Transverse colon (tissue), 4 donors: Measurements from ENCODE around the gene HMGCS1. TPM values are rescaled to one million over a fixed set of nuclear protein-coding genes. Genes with fewer than 3 reads are reported as not detected.

ENCODE experiments used
- DNase-seq: peaks from one replicate; pipeline ENCODE4 v3.0.0-alpha.2; 2019
- H3K27ac ChIP-seq, 4 donors: fragments of 200-600 bp; sonication (generic); 2 replicates each; pipeline ENCODE4 v1.5.1; 2016 to 2018; ENCODE audit warnings: inconsistent platforms in 4 of 4
- H3K27me3 ChIP-seq: fragments of 200-600 bp; sonication (generic); 2 replicates; pipeline ENCODE4 v1.5.1; 2017; ENCODE audit warnings: inconsistent platforms
- H3K36me3 ChIP-seq, 4 donors: fragments of 200-600 bp; sonication (generic); 2 replicates each; pipeline ENCODE4 v1.5.1; 2017 to 2019; ENCODE audit warnings: inconsistent platforms in 4 of 4
- H3K4me1 ChIP-seq, 4 donors: fragments of 200-600 bp; sonication (generic); 2 replicates each; pipeline ENCODE4 v1.5.1; 2017 to 2020; ENCODE audit warnings: inconsistent platforms in 4 of 4
- H3K4me3 ChIP-seq, 4 donors: fragments of 200-600 bp; sonication (generic); 1 replicate in 1 of 4; 2 replicates in 3 of 4; pipeline versions ENCODE4 v1.5.1 to v1.6.1; 2017 to 2019; ENCODE audit warnings: inconsistent platforms in 4 of 4
- H3K9me3 ChIP-seq, 2 donors: fragments of 200-600 bp; sonication (generic); 2 replicates each; pipeline ENCODE4 v1.5.1; 2017 to 2019; ENCODE audit warnings: inconsistent platforms in 2 of 2
- CTCF ChIP-seq, 5 experiments: fragments of 200-600 bp in 3 of 5; fragments of 450-650 bp in 2 of 5; sonication (generic) in 3 of 5; IDR thresholded peaks; 1 replicate in 2 of 5; 2 replicates in 3 of 5; pipeline ENCODE4 v1.5.1; 2016 to 2017; ENCODE audit warnings: antibody characterized with exemption in 5 of 5, inconsistent platforms in 3 of 5, mild to moderate bottlenecking in 2 of 5, moderate library complexity in 1 of 5
- EP300 ChIP-seq: sonication (generic); formaldehyde crosslinking; IDR thresholded peaks from one replicate; pipeline ENCODE4 v1.6.1; 2017; ENCODE audit warnings: antibody characterized with exemption, low read depth
- POLR2A ChIP-seq: fragments of 450-650 bp; IDR thresholded peaks from one replicate; pipeline ENCODE4 v1.6.1; 2016; ENCODE audit warnings: antibody characterized with exemption, mild to moderate bottlenecking, moderate library complexity
- POLR2AphosphoS5 ChIP-seq, 3 donors: sonication (generic); formaldehyde crosslinking; IDR thresholded peaks; one replicate each; pipeline ENCODE4 v1.6.1; 2016; ENCODE audit warnings: antibody characterized with exemption in 3 of 3
- WGBS, 2 donors: methylation state at CpG; one replicate each; pipeline ENCODE4 v1.1.5; 2018; ENCODE audit warnings: low coverage in 1 of 2; 5-methylcytosine and 5-hydroxymethylcytosine counted together
- in situ Hi-C, 4 donors: fragments of 200-750 bp; cut with MboI; loops; one replicate each; pipeline versions ENCODE4 v1.15.0 to v1.15.1; 2017; ENCODE audit warnings: low sequenced_read_pairs in 3 of 4, low pct_ligation_motif_present in 1 of 4, low pct_unique_long_range_greater_than_20kb in 1 of 4
- intact Hi-C: fragments of 100-400 bp; cut with DNase I; formaldehyde crosslinking; loops from one replicate; pipeline ENCODE4 v1.15.1; 2023; ENCODE audit warnings: low total_unique reads
- total RNA-seq, 4 donors: library from RNA; depleted of rRNA; stranded (reverse); fragments of >200 nt; gene quantifications; one replicate each; pipeline ENCODE4 v1.1.0, GENCODE V29; 2016

Gene HMGCS1
- total RNA-seq, 4 donors from 2014 or later: 16.9 to 51.4 (median 41.8) TPM

- TF ChIP-seq POLR2AphosphoS5 (IDR thresholded peaks at IDR 0.05): no peak
- TF ChIP-seq CTCF (IDR thresholded peaks at IDR 0.05): no peak
- TF ChIP-seq EP300: no peak
- TF ChIP-seq POLR2A: no peak
- no peaks in the 10 kb centered on the region for H3K9me3 ChIP-seq
- H3K36me3 ChIP-seq: no peaks in the 10 kb centered on the region
- peak overlapping the region; percentile 90 to 96 (median 94) for H3K27ac ChIP-seq
- DNase-seq: no peak
- intact Hi-C loops (no loop called here), in situ Hi-C loops (loop anchor here (10.0 to 25.0 kb wide), 2 partner anchors 173 to 209 kb away; partner anchors contain the start of gene TMEM267 (in 4 of the 4))
- 57 to 76% methylated on average over 6 to 8 of the region's 8 CpGs for WGBS, 2 donors
- peak overlapping the region; percentile 15 to 78 (median 34) for H3K4me3 ChIP-seq
- H3K4me1 ChIP-seq: peaks cover 9 to 35% (median 21%) of the 10 kb centered on the region in 4 donors
- no peaks in the 10 kb centered on the region for H3K27me3 ChIP-seq
Measured at GRCh38 chr5:43313854-43314457, 744 bp upstream of the HMGCS1 start.

GRCh38 chr5:43312699-43313034, 545 bp downstream of the HMGCS1 start:
- DNase-seq: no peak
- Histone ChIP-seq H3K27ac (peak overlapping the region; percentile 90 to 96 (median 94)), H3K4me1 (peaks cover 9 to 46% (median 21%) of the 10 kb centered on the region in 4 donors), H3K27me3 (no peaks in the 10 kb centered on the region), H3K36me3 (no peaks in the 10 kb centered on the region), H3K9me3 (no peaks in the 10 kb centered on the region), H3K4me3 (peak overlapping the region; percentile 53 to 85 (median 74))
- intact Hi-C loops (no loop called here), in situ Hi-C loops (loop anchor here (10.0 to 25.0 kb wide), 2 partner anchors 175 to 208 kb away; partner anchors contain the start of gene TMEM267 (in 4 of the 4))
- 6 to 17% methylated on average over 4 to 9 of the region's 9 CpGs for WGBS, 2 donors
- TF ChIP-seq CTCF (IDR thresholded peaks at IDR 0.05) (peak in 1 of 5 experiments; percentile 13), POLR2A (no peak)

- TF ChIP-seq POLR2A (no peak), POLR2AphosphoS5 (IDR thresholded peaks at IDR 0.05) (no peak), EP300 (no peak), CTCF (IDR thresholded peaks at IDR 0.05) (no peak)
- in situ Hi-C loops: loop anchor here (10.0 to 25.0 kb wide), 2 partner anchors 175 to 207 kb away; partner anchors contain the start of gene TMEM267 (in 4 of the 4)
- no peaks in the 10 kb centered on the region for H3K9me3 ChIP-seq
- 29 to 47% methylated on average over 3 to 6 of the region's 6 CpGs for WGBS, 2 donors
- H3K27me3 ChIP-seq: no peaks in the 10 kb centered on the region
- no peaks in the 10 kb centered on the region for H3K36me3 ChIP-seq
- peak overlapping the region; percentile 90 to 96 (median 94) for H3K27ac ChIP-seq
- H3K4me1 ChIP-seq: peaks cover 9 to 46% (median 21%) of the 10 kb centered on the region in 4 donors
- DNase-seq: no peak
- intact Hi-C loops: no loop called here
- H3K4me3 ChIP-seq: peak overlapping the region; percentile 53 to 85 (median 74)
Measured at GRCh38 chr5:43312076-43312661, 1.0 kb downstream of the HMGCS1 start.

GRCh38 chr5:43309637-43310036, 3.6 kb downstream of the HMGCS1 start:
- no peak for DNase-seq
- Histone ChIP-seq H3K27ac (no peak overlapping the region), H3K36me3 (no peaks in the 10 kb centered on the region), H3K9me3 (no peaks in the 10 kb centered on the region), H3K27me3 (no peaks in the 10 kb centered on the region), H3K4me3 (no peak overlapping the region), H3K4me1 (peaks cover 9 to 53% (median 21%) of the 10 kb centered on the region in 4 donors)
- no peak for TF ChIP-seq CTCF (IDR thresholded peaks at IDR 0.05)
- TF ChIP-seq EP300: no peak
- TF ChIP-seq POLR2AphosphoS5 (IDR thresholded peaks at IDR 0.05): no peak
- intact Hi-C loops (no loop called here), in situ Hi-C loops (loop anchor here (10.0 to 25.0 kb wide), 2 partner anchors 178 to 205 kb away; partner anchors contain the start of gene TMEM267 (in 4 of the 4))
